H1 (cell line): ENCODE measurements around the gene NR2F1. TPM values are rescaled to one million over a fixed set of nuclear protein-coding genes. Genes with fewer than 3 reads are reported as not detected.

Experiments used
- CTCF ChIA-PET: fragments of 300-600 bp; sonication (Branson Sonifier 250); formaldehyde crosslinking; loops from one replicate; lab custom pipeline; 2021; ENCODE audit not compliant: partially characterized antibody; lab: Charles Lee
- POLR2A ChIA-PET: fragments of 300-600 bp; sonication (Branson Sonifier 250); formaldehyde crosslinking; loops from one replicate; lab custom pipeline; 2021; ENCODE audit warnings: inconsistent platforms; ENCODE audit not compliant: partially characterized antibody; lab: Charles Lee
- DNase-seq, 2 experiments: peaks; one replicate each; pipeline versions ENCODE4 v3.0.0 to v3.0.0-alpha.2; 2010 to 2022; ENCODE audit warnings: low spot score in 2 of 2, low read depth in 1 of 2, mixed read lengths in 1 of 2
- FAIRE-seq: peaks from 2 replicates; lab custom pipeline; 2011; peaks lifted over from hg19 to GRCh38; lab: Jason Lieb, UNC
- H2AFZ ChIP-seq: 2 replicates; pipeline ENCODE4 v1.8.1; 2012; ENCODE audit warnings: low read length, inconsistent platforms
- H2AK5ac ChIP-seq: 2 replicates; pipeline ENCODE4 v1.6.1; 2013; ENCODE audit warnings: low read depth, low read length
- H2BK120ac ChIP-seq: replicated peaks from 2 replicates; pipeline ENCODE3; 2013; ENCODE audit warnings: low read depth, low read length, inconsistent platforms
- H2BK12ac ChIP-seq: 2 replicates; pipeline ENCODE4 v1.6.1; 2013; ENCODE audit warnings: low read depth, low read length
- H2BK15ac ChIP-seq: 2 replicates; pipeline ENCODE4 v1.6.1; 2013; ENCODE audit warnings: low read length
- H2BK20ac ChIP-seq: 2 replicates; pipeline ENCODE4 v1.6.1; 2013; ENCODE audit warnings: low read length
- H2BK5ac ChIP-seq: 2 replicates; pipeline ENCODE4 v1.6.1; 2013; ENCODE audit warnings: low read depth, low read length
- H3K14ac ChIP-seq: 2 replicates; pipeline ENCODE4 v1.6.1; 2013; ENCODE audit warnings: inconsistent platforms; ENCODE audit not compliant: insufficient read length
- H3K18ac ChIP-seq: 2 replicates; pipeline ENCODE4 v1.6.1; 2013; ENCODE audit warnings: low read length; ENCODE audit errors: extremely low read depth
- H3K23ac ChIP-seq: 2 replicates; pipeline ENCODE4 v1.6.1; 2013; ENCODE audit warnings: inconsistent platforms; ENCODE audit not compliant: insufficient read length
- H3K23me2 ChIP-seq: 2 replicates; pipeline ENCODE4 v1.6.1; 2013; ENCODE audit warnings: low read depth, low read length
- H3K27ac ChIP-seq: 2 replicates; pipeline ENCODE4 v1.6.1; 2011; ENCODE audit warnings: low read depth, low read length, inconsistent platforms
- H3K27me3 ChIP-seq, 4 experiments: replicated peaks in 1 of 4; 1 replicate in 1 of 4; 2 replicates in 3 of 4; pipeline versions ENCODE4 v1.6.1 to v1.8.1; 2011 to 2013; ENCODE audit warnings: low read length in 3 of 4, mild to moderate bottlenecking in 3 of 4, inconsistent platforms in 2 of 4, mixed read lengths in 2 of 4, moderate library complexity in 1 of 4; ENCODE audit not compliant: control insufficient read depth in 3 of 4, insufficient read depth in 3 of 4; ENCODE audit errors: extremely low read depth in 1 of 4
- H3K36me3 ChIP-seq, 4 experiments: 2 replicates each; pipeline versions ENCODE4 v1.6.1 to v1.8.1; 2011 to 2013; ENCODE audit warnings: mild to moderate bottlenecking in 4 of 4, low read length in 3 of 4, moderate library complexity in 2 of 4, control low read depth in 1 of 4, inconsistent platforms in 1 of 4; ENCODE audit not compliant: insufficient read depth in 4 of 4, control insufficient read depth in 2 of 4
- H3K4ac ChIP-seq: replicated peaks from 2 replicates; pipeline ENCODE3; 2013; ENCODE audit warnings: low read length, low read depth, mixed read lengths, inconsistent platforms; ENCODE audit not compliant: insufficient read length
- H3K4me1 ChIP-seq, 4 experiments: replicated peaks in 1 of 4; 1 replicate in 1 of 4; 2 replicates in 3 of 4; pipeline versions ENCODE4 v1.6.1 to v1.8.1; 2011 to 2013; ENCODE audit warnings: low read length in 3 of 4, inconsistent platforms in 2 of 4, mixed read lengths in 1 of 4; ENCODE audit not compliant: insufficient read depth in 4 of 4, control insufficient read depth in 3 of 4
- H3K4me2 ChIP-seq, 2 experiments: 2 replicates each; pipeline versions ENCODE4 v1.6.1 to v1.8.1; 2011 to 2013; ENCODE audit warnings: low read depth in 2 of 2, low read length in 2 of 2, control low read depth in 1 of 2, inconsistent platforms in 1 of 2, mild to moderate bottlenecking in 1 of 2; ENCODE audit not compliant: insufficient read depth in 1 of 2
- H3K4me3 ChIP-seq, 4 experiments: fragments of 200-600, 300-600 bp in 1 of 4; sonication (generic), shearing (Covaris generic), sonication (Bioruptor Twin) in 1 of 4; 2 replicates each; pipeline versions ENCODE4 v1.5.1 to v1.8.1; 2011 to 2016; ENCODE audit warnings: low read length in 4 of 4, low read depth in 3 of 4, control low read depth in 2 of 4, inconsistent platforms in 2 of 4, mild to moderate bottlenecking in 2 of 4, mixed read lengths in 1 of 4, moderate library complexity in 1 of 4; ENCODE audit not compliant: insufficient read depth in 2 of 4; ENCODE audit errors: extremely low read depth in 1 of 4
- H3K56ac ChIP-seq: replicated peaks from 2 replicates; pipeline ENCODE3; 2013; ENCODE audit warnings: low read depth, mild to moderate bottlenecking, mixed read lengths, low read length, inconsistent platforms; ENCODE audit not compliant: insufficient read length
- H3K79me1 ChIP-seq: 2 replicates; pipeline ENCODE4 v1.6.1; 2013; ENCODE audit warnings: low read depth, low read length, control low read depth
- H3K79me2 ChIP-seq, 2 experiments: 2 replicates each; pipeline versions ENCODE4 v1.6.1 to v1.8.1; 2012 to 2013; ENCODE audit warnings: low read length in 2 of 2, mild to moderate bottlenecking in 2 of 2, inconsistent platforms in 1 of 2; ENCODE audit not compliant: insufficient read depth in 2 of 2, control insufficient read depth in 1 of 2
- H3K9ac ChIP-seq, 4 experiments: replicated peaks in 1 of 4; 1 replicate in 1 of 4; 2 replicates in 3 of 4; pipeline versions ENCODE4 v1.6.1 to v1.8.1; 2011 to 2013; ENCODE audit warnings: low read depth in 3 of 4, low read length in 3 of 4, control low read depth in 2 of 4, mild to moderate bottlenecking in 2 of 4, moderate library complexity in 2 of 4, inconsistent platforms in 1 of 4; ENCODE audit errors: extremely low read depth in 1 of 4
- H3K9me3 ChIP-seq, 2 experiments: 2 replicates each; pipeline versions ENCODE4 v1.6.1 to v1.8.1; 2012 to 2013; ENCODE audit warnings: mild to moderate bottlenecking in 2 of 2, moderate library complexity in 2 of 2, control low read depth in 1 of 2, inconsistent platforms in 1 of 2, low read depth in 1 of 2, low read length in 1 of 2, mixed read lengths in 1 of 2; ENCODE audit not compliant: insufficient read depth in 2 of 2
- H4K20me1 ChIP-seq, 2 experiments: replicated peaks in 1 of 2; 2 replicates each; pipeline versions ENCODE3 to v1.8.1; 2011 to 2013; ENCODE audit warnings: inconsistent platforms in 2 of 2, low read length in 2 of 2, mild to moderate bottlenecking in 1 of 2; ENCODE audit not compliant: insufficient read depth in 2 of 2, control insufficient read depth in 1 of 2
- H4K5ac ChIP-seq: 2 replicates; pipeline ENCODE4 v1.6.1; 2013; ENCODE audit warnings: low read length, low read depth, mixed read lengths, inconsistent platforms; ENCODE audit not compliant: insufficient read length
- H4K8ac ChIP-seq: 2 replicates; pipeline ENCODE4 v1.8.0; 2013; ENCODE audit warnings: mild to moderate bottlenecking, moderate library complexity, low read length, inconsistent platforms; ENCODE audit not compliant: insufficient read depth; ENCODE audit errors: extremely low read depth
- H4K91ac ChIP-seq: replicated peaks from 2 replicates; pipeline ENCODE3; 2013; ENCODE audit warnings: low read length, mixed read lengths, inconsistent platforms; ENCODE audit not compliant: insufficient read length
- E2F6 ChIP-seq: IDR thresholded peaks from 2 replicates; pipeline ENCODE4 v1.6.1; 2012; ENCODE audit warnings: inconsistent platforms
- FOSL1 ChIP-seq: IDR thresholded peaks from 2 replicates; pipeline ENCODE4 v1.6.1; 2011; ENCODE audit warnings: mild to moderate bottlenecking, low read depth, low read length, moderate library complexity; ENCODE audit not compliant: insufficient read depth
- KDM4A ChIP-seq: IDR thresholded peaks from one replicate; pipeline ENCODE4 v1.7.1; 2012; ENCODE audit warnings: low read depth, mild to moderate bottlenecking, moderate library complexity, low read length, inconsistent platforms; ENCODE audit not compliant: severe bottlenecking
- MAX ChIP-seq: IDR thresholded peaks from 2 replicates; pipeline ENCODE4 v1.6.1; 2012; ENCODE audit warnings: inconsistent platforms
- POU5F1 ChIP-seq: IDR thresholded peaks from 2 replicates; pipeline ENCODE4 v1.6.1; 2011; ENCODE audit warnings: low read depth, mild to moderate bottlenecking, low read length, moderate library complexity
- TEAD4 ChIP-seq: IDR thresholded peaks from 2 replicates; pipeline ENCODE4 v1.6.1; 2012; ENCODE audit warnings: low read depth, low read length, inconsistent platforms, mixed read lengths
- WGBS, 2 experiments: shearing (Covaris generic) in 1 of 2; methylation state at CpG; one replicate each; pipeline versions ENCODE4 v1.1.6 to v1.1.7; 2013 to 2015; ENCODE audit warnings: low lambda C conversion rate in 2 of 2, mixed read lengths in 2 of 2, inconsistent platforms in 1 of 2, low coverage in 1 of 2, missing lambda C conversion rate in 1 of 2; ENCODE audit not compliant: insufficient replicate concordance in 2 of 2, insufficient coverage in 1 of 2, insufficient read length in 1 of 2; ENCODE audit errors: extremely low coverage in 1 of 2, missing lambda C conversion rate in 1 of 2; 5-methylcytosine and 5-hydroxymethylcytosine counted together
- polyA plus RNA-seq, 7 experiments: library from polyadenylated mRNA; depleted of rRNA in 3 of 7; stranded (reverse) in 5 of 7; unstranded in 2 of 7; fragments of >200 nt in 5 of 7; fragments of 200-250 nt in 2 of 7; gene quantifications; 1 replicate in 5 of 7; 2 replicates in 1 of 7; 4 replicates in 1 of 7; pipeline versions ENCODE4 v1.2.1 to v1.2.3, GENCODE V29; 2011 to 2013; ENCODE audit warnings: missing spikeins in 2 of 7, mixed read lengths in 2 of 7
- total RNA-seq: library from RNA; stranded (reverse); fragmentation: NEBNext Ultra II Directional; extraction: Animal tissue kit (Norgen Biotek cat#: 25700); gene quantifications from 2 replicates; pipeline ENCODE4 v1.2.1, GENCODE V29; 2021
- TF ChIP-seq, protein P1 (sequence below), 3 experiments: IDR thresholded peaks; 1 replicate in 2 of 3; 2 replicates in 1 of 3; pipeline versions ENCODE4 v1.5.1 to v1.6.1; 2011; ENCODE audit warnings: low read length in 3 of 3, mild to moderate bottlenecking in 3 of 3, inconsistent platforms in 2 of 3, low read depth in 1 of 3, moderate library complexity in 1 of 3; ENCODE audit not compliant: insufficient read depth in 1 of 3; ENCODE audit errors: control extremely low read depth in 1 of 3

The NR2F1 gene
- total and polyA plus RNA-seq, 2 of the 8 experiments (the other 6 are each of a cell fraction or from before 2014, with no cell fraction given) = not detected

- peaks cover 94 to 100% (median 97%) of the 10 kb centered on the region in 4 experiments for H3K27me3 ChIP-seq
- H3K14ac ChIP-seq = no peak overlapping the region
- H3K9ac ChIP-seq = no peak overlapping the region
- no peak overlapping the region for H4K91ac ChIP-seq
- ChIA-PET POLR2A (no interaction called here), CTCF (interaction anchor here (0.6 to 3.9 kb wide), 16 partner anchors 10 to 317 kb away, joined by 3 to 32 read pairs (median 3); partner anchors contain the start of genes NR2F1 and POU5F2)
- no peak overlapping the region for H3K4ac ChIP-seq
- DNase-seq (no peak), FAIRE-seq (no peak)
- no peak overlapping the region for H2AFZ ChIP-seq
- H2BK5ac ChIP-seq = no peak overlapping the region
- no peak overlapping the region for H3K27ac ChIP-seq
- no peaks in the 10 kb centered on the region for H3K79me1 ChIP-seq
- 3% methylated on average over 38 of the region's 40 CpGs; no CpG with 5 or more reads in 1 of the 2 experiments for WGBS, 2 experiments
- H3K4me2 ChIP-seq = peak overlapping the region; percentile 56 to 62
- H3K18ac ChIP-seq = peak overlapping the region; percentile 75; the same call in 1 of the 2 replicates
- no peak overlapping the region for H3K56ac ChIP-seq
- H3K23ac ChIP-seq = no peak overlapping the region
- no peak overlapping the region for H2BK15ac ChIP-seq
- H2BK20ac ChIP-seq = no peak overlapping the region
- peaks cover 3% of the 10 kb centered on the region; the same call in 1 of the 2 replicates for H3K23me2 ChIP-seq
- peaks cover 18 to 41% of the 10 kb centered on the region in 2 experiments for H4K20me1 ChIP-seq
- no peak overlapping the region for H2BK120ac ChIP-seq
- H4K5ac ChIP-seq = no peak overlapping the region
- peak overlapping the region in 3 of 4 experiments; percentile 13 to 47 (median 15); a peak in 5 of 8 replicates for H3K4me3 ChIP-seq
- H2BK12ac ChIP-seq = no peak overlapping the region
- no peaks in the 10 kb centered on the region for H3K9me3 ChIP-seq
- H3K36me3 ChIP-seq = no peaks in the 10 kb centered on the region
- H3K4me1 ChIP-seq = peaks cover 5 to 28% (median 18%) of the 10 kb centered on the region in 4 experiments
- no peaks in the 10 kb centered on the region for H3K79me2 ChIP-seq
- H4K8ac ChIP-seq = no peak overlapping the region
- H2AK5ac ChIP-seq = no peak overlapping the region; the same call in 1 of the 2 replicates
- peak; percentile 59; the same call in 1 of the 2 replicates for TF ChIP-seq MAX
- TF ChIP-seq, protein P1, sequence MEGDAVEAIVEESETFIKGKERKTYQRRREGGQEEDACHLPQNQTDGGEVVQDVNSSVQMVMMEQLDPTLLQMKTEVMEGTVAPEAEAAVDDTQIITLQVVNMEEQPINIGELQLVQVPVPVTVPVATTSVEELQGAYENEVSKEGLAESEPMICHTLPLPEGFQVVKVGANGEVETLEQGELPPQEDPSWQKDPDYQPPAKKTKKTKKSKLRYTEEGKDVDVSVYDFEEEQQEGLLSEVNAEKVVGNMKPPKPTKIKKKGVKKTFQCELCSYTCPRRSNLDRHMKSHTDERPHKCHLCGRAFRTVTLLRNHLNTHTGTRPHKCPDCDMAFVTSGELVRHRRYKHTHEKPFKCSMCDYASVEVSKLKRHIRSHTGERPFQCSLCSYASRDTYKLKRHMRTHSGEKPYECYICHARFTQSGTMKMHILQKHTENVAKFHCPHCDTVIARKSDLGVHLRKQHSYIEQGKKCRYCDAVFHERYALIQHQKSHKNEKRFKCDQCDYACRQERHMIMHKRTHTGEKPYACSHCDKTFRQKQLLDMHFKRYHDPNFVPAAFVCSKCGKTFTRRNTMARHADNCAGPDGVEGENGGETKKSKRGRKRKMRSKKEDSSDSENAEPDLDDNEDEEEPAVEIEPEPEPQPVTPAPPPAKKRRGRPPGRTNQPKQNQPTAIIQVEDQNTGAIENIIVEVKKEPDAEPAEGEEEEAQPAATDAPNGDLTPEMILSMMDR (IDR thresholded peaks at IDR 0.05; ENCODE audit: control extremely low read depth in 1 of 3, insufficient read depth in 1 of 3, low read depth in 1 of 3, low read length in 3 of 3) = peak; percentile 31 to 49 (median 42)
- TF ChIP-seq TEAD4 = 0 out of 2 replicates have a peak, but pooled peaks have one; percentile 1
- no peak for TF ChIP-seq KDM4A
- peak; percentile 49; the same call in 1 of the 2 replicates for TF ChIP-seq E2F6
- TF ChIP-seq FOSL1 = no peak
- no peak for TF ChIP-seq POU5F1
Measured at GRCh38 chr5:93596676-93597490, 13.9 kb downstream of the NR2F1 start.
